ENCODE data around the gene RO60.
A peak's percentile ranks its signal among the peaks of the same experiment; 100 is the strongest.

Gene RO60

DNA sequence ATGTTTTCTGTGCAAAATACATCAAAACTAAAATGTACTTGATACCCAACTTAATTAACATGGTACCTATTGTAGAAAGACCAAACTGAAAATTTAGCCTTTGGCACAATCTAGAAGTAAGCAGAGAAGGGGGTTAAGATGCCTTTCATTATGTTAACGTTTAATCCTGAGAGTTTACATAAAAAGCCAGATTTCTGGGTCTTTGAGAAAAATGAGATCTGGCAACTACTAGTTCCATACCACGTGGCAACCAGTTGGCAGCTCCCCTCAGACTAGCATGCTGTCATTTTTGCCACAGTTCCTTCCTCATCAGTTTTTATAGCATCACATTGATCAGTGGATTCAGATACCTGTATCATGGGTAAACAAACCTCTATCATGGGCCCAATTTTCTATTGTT is 1.5 kb downstream of the RO60 start:
- DNase-seq (ENCODE audit: low read depth): no peak

DNA sequence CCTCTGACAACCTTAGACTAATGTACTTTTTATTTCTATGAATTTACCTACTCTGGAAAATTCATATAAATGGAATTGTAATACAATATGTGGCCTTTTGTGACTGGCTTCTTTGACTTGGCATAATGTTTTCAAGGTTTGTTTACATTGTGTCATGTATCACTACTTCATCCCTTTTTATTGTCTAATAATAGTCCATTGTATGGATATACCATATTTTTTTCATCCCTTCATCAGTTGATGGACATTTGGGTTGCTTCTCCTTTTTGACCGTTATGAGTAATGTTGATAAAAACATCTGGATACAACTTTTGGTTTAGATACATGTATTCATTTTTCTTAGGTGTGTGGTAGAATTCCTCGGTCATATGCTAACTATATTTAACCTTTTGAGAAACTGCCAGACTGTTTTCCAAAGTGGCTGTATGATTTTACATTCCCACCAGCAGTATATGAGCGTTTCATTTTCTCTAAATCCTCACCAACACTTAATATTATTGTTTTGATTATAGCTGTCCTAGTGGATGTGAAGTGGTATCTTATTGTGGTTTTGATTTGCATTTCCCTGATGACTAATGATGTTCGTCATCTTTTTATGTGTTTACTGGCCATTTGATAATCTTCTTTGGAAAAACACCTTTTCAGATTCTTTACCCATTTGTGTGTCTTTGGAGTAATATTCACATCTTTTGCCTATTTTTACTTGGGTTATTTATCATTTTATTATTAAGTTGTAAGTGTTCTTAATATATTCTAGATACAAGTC is 3.5 kb downstream of the RO60 start:
- no peak for DNase-seq (ENCODE audit: low read depth)

DNA sequence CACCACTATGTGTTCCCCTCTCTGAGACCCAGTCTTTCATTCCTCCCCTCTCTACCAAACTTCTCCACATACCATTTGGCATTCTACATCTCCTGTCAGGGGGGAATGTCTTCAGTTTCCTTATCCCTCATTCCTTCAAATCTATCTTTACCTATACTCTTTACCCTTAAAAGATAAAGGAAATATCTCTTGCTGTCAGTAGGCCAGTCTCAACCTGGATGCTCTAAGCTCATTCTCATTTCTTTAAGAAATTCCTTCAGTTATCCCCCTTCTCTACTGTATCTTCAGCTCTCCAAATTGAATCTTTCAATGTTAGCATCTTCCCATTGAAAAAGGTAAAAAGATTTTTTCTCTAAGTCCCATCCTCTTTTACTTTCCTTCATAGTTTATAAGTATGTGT is 6.5 kb downstream of the RO60 start:
- DNase-seq (ENCODE audit: low read depth): no peak

DNA sequence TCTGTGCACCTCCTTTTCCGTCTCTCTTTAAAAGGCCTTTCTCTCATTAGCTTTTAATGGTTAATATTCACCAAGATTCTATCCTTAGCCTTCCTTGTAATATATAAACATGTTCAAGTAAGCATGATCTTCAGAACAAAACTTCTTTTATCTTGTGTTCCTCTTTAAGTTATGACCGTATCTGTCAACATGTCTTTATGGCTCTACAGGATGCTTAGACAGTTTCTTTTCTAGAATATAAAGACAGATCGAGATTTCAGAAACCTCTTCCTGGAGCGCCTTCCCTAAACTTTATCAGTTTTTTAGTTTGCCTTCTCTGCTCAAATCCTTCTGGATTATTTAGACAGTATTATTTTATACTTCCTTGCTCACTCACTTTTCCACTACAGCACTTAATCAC is 7.2 kb downstream of the RO60 start:
- DNase-seq (ENCODE audit: low read depth): no peak

DNA sequence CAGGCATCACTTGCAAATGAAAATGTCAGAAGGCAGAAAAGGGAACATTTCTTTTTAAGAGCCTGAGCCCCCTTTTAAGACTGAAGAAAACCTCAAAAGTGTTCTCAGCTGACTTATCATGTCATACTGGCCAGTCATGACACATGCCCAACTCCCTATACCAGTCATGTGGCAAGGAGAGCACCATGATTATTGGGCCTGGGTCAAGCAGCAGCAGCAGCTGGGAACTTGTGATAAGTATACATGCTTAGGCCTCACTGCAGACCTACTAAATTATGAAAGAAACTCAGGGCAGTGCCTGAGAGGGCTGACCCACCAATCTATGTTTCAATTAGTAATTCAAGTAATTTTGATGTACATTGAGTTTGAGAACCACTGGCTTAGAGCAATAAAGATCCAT is 8.6 kb downstream of the RO60 start:
- DNase-seq (ENCODE audit: low read depth): no peak

DNA sequence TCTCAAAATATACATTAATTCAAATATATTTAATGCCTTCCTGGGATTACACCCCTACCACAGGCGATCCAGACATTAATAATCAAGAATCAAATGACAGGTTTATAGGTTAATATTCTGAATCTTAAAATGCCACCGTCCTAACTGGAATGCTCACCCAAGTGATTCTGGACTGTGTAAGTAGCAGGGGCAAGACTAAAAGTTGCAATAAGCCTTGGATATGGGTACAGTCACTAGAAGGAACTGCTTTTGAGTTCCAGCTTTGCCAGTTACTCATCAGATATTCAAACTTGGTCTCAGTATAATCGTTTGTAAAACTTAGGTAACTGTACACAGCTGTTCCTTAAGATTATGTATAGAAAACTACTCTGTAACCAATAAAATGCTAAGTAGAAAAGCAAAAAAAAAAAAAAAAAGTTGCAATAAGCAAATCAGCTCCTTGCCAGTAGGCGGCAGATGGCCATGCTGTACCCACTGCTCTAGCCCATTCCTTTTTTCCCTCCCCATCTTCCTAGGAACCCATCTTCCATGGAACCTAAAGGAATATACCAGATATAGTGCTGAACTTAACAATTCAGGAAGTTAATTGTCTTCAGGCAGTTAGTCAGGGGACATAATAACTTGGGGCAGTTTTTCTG is 10.5 kb downstream of the RO60 start:
- no peak for DNase-seq (ENCODE audit: low read depth)

DNA sequence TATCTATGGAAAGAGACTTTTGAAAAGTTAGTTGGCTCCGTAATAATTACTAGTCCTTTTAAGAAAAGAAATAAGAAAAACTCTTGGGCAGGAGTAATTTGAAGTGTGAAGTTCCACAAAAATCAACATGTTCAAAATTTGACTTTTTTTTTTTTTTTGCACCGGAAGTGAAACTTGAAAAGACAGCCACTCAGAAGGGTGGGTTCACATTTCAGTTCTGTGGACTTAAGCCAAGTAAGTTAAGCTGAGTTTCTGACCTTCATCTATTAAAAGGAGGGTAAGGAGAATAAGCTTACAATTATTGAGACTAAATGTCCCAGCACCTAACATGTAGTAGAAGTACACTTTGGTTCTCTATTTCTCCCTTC is 11.0 kb downstream of the RO60 start:
- no peak for DNase-seq (ENCODE audit: low read depth)

- no peak for DNase-seq (ENCODE audit: low read depth)
These were observed 11.5 kb downstream of the RO60 start for GRCh38 chr1:193070942-193071341.

GRCh38 chr1:193077991-193078390 is 18.6 kb downstream of the RO60 start:
- no peak for DNase-seq (ENCODE audit: low read depth)

DNA sequence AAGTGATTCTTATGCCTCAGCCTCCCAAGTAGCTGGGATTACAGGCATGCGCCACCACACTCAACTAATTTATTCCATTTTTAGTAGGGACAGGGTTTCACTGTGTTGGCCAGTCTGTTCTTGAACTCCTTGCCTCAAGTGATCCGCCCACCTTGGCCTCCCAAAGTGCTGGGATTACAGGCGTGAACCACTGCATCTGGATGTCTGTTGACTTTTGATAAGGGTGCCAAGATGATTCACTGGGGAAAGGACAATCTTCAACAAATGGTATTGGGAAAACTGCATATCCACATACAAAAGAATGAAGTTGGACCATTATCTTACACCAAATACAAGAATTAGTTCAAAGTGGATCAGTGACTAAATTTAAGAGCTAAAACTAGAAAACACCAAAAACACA is 19.8 kb downstream of the RO60 start:
- no peak for DNase-seq (ENCODE audit: low read depth)

DNA sequence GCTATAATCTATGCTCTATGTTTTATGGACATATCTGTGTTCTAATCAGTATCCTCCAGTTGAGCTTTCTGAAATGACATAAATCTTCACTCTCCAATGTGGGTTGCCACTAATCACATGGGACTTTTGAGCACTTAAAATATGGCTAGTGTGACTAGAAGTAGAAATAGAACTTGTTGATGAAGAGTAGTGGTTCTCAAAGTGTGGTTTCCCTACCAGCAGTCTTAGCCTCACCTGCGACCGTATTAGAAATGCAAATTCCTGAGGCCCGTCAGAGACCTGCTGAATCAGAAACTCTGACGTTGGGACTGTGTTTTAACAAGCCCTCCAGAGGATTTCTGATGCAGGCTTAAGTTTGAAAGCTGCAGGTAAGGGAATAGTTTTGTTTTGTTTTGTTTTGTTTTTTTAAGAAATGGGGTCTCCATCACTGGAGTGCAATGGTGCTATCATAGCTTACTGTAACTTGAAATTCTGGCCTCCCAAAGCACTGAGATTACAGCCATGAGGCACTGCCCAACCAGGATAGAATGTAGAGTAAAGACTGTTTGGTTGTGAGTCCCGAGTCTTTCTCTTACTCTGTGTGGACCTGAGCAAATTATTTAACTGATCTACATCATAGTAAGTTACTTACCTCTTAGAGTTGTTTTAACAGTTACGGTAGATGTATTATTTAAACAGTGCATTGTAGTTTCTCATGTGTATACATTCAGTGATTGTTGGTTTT is 24.1 kb downstream of the RO60 start:
- DNase-seq (ENCODE audit: low read depth): no peak

- no peak for DNase-seq (ENCODE audit: low read depth)
These were observed 25.9 kb downstream of the RO60 start for GRCh38 chr1:193085263-193085662.

DNA sequence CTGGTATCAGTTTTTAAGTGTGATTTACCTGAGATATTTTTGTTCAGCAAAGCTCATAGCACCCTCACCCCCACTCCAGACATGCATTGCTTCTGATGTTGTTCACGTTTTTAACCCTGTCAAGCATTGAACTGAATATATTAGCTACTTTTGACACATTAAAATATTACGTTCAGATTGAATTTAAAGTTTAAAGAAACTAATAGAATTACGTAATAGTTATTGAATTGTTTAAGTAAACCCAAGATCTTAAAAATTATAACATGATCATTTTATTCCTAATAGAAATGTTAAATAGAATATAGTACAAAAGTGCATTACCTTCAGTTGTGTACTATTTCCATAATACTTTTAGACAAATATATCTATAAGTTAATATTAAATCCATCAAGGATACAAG is 26.9 kb downstream of the RO60 start:
- DNase-seq (ENCODE audit: low read depth): no peak

DNA sequence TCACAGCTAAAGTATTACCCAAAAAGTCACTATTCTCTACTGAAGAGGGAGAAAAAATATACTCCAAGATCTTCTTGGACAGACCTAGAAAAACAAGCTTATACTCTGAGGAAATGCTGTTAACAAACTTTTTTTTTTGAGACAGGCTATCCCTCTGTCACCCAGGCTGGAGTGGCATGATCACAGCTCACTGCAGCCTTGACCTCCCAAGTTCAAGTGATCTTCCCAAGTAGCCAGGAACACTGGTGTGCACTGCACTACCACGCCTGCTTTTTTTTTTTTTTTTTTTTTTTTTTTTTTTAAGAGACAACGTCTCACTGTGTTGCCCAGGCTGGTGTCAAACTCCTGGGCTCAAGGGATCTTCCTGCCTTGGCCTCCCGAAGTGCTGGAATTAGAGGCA is 28.5 kb downstream of the RO60 start:
- no peak for DNase-seq (ENCODE audit: low read depth)

- no peak for DNase-seq (ENCODE audit: low read depth)
These were observed 31.5 kb downstream of the RO60 start for GRCh38 chr1:193090865-193091264.

DNA sequence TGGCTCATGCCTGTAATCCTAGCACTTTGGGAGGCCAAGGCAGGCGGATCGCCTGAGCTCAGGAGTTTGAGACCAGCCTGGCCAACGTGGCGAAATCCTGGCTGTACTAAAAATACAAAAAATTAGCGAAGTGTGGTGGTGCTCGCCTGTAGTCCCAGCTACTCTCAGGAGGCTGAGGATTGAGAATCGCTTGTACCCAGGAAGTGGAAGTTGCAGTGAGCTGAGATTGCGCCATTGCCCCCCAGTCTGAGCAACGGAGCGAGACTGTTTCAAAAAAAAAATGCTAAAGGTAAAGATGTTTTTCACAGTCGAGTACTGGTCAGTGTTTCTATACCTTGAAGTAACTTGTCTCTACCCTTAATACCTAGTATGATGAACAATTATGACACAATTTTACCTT is 34.7 kb downstream of the RO60 start:
- DNase-seq (ENCODE audit: low read depth): no peak

GRCh38 chr1:193102662-193103061 is 43.2 kb downstream of the RO60 start:
- no peak for DNase-seq (ENCODE audit: low read depth)

GRCh38 chr1:193103759-193104501 is 44.5 kb downstream of the RO60 start:
- no peak for DNase-seq (ENCODE audit: low read depth)

- DNase-seq (ENCODE audit: low read depth): peak; percentile 7
These were observed 45.1 kb downstream of the RO60 start for GRCh38 chr1:193104502-193104906.

DNA sequence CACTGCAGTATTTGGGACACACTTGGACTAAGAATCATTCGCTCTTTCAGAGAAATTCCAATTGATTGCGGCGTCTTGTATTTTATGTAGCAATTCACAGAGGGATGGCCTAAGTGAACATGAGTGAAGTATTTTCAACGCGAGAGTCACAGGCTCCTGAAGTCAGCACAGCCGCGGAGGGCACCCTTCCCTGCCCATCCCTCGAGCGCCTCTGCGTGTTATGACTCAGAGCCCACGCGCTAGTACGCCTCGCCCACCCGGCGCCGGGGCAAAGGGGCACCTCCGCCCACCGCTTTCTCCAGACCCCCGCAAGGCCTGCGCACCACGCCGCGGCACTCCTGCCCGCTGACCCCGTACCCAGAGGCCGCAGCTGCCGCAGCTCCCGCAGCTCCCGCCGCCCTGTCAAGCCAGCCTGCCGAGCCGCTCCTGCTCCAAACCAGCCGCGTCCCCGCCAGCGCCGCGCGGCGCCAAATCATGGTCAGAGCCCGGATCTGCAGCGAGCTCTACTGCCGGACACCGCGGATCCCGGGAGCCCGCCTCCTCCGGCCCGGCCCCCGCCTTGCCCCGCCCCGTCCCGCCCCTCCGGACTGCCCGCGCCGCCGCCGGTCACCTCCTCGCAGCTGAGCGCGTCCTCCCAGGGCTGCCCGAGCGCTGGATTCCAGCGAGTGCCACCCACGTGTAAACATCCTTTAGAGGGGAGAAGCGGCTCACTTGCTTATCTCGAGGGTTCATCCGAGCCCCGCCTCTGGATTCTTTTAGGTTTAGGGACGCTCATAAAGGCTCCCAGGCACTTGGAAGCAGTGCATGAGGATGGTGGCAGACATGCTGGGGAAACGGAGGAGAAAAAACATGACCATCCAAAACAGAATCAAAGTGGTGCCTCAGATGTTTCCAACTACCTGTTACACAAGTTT is 45.8 kb downstream of the RO60 start, which contains the start of gene GLRX2:
GLRX2 (minus strand) TSS at position 508 of the 914 bp plus-strand sequence; CDS start at position 476, 32 bp downstream.
- DNase-seq (ENCODE audit: low read depth): peak; percentile 40

GRCh38 chr1:193105821-193106177 is 46.4 kb downstream of the RO60 start:
- DNase-seq (ENCODE audit: low read depth): no peak

- no peak for DNase-seq (ENCODE audit: low read depth)
These were observed 49.1 kb downstream of the RO60 start for GRCh38 chr1:193108471-193108870.

Data from activated T-cell treated with anti-CD3 and anti-CD28 coated beads for 24 hours (primary cell).